ENCODE measurements around the gene PRR19. TPM values are rescaled to one million over a fixed set of nuclear protein-coding genes. Genes with fewer than 3 reads are reported as not detected.

Gene PRR19
- total RNA-seq, 1 experiment from 2014 or later: 3.2 TPM

DNA sequence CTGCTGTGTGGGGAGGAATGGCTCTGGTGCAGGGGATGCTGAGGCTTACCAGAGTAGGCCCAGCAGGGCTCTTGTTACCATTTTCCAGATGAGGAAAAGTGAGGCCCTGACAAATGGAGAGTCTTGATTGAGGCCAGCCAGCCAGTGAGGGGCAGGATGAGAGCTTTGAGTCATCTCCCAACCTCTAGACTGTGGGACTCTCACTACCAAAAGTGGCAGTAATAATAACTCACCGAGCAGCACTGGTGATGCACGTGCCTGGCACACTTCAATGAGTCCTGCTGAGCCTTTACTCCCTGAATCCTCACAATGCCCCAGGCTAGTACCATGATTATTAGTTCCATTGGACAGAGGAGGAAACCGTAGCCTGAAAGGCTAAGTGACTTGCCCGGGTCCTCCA, 25.1 kb upstream of the PRR19 start:
- H3K4me3 Mint-ChIP-seq: no peak overlapping the region
- no CpG with 5 or more reads among the region's 4 CpGs for WGBS (ENCODE audit: extremely low coverage, insufficient read length, low lambda C conversion rate)
- no peaks in the 10 kb centered on the region for H4K20me1 ChIP-seq (ENCODE audit: control insufficient read depth, insufficient read depth, insufficient read length)
- no peak overlapping the region for H2BK120ac ChIP-seq (ENCODE audit: low read depth, low read length, poor library complexity, severe bottlenecking)
- peaks cover 8% of the 10 kb centered on the region for H3K23me2 ChIP-seq (ENCODE audit: insufficient read length, low read depth, low read length, poor library complexity, severe bottlenecking)
- H2AFZ ChIP-seq (ENCODE audit: low read length): no peak overlapping the region
- no peaks in the 10 kb centered on the region; a peak in 2 of 5 replicates for H3K9me3 Mint-ChIP-seq
- H3K27ac ChIP-seq (ENCODE audit: insufficient read length, low read depth, low read length): no peak overlapping the region
- H3K18ac ChIP-seq (ENCODE audit: insufficient read length, low read depth, low read length): no peak overlapping the region
- no peak overlapping the region for H3K56ac ChIP-seq (ENCODE audit: insufficient read length, low read depth, low read length)
- no peak overlapping the region for H2AK5ac ChIP-seq (ENCODE audit: insufficient read length, low read length)
- no peak overlapping the region for H3K4me2 ChIP-seq (ENCODE audit: insufficient read depth, insufficient read length, low read length)
- no peaks in the 10 kb centered on the region for H3K4me1 ChIP-seq (ENCODE audit: insufficient read depth, low read length)
- no peak for DNase-seq
- no peak overlapping the region for H4K5ac ChIP-seq (ENCODE audit: insufficient read length, low read depth, low read length)
- H3K27me3 Mint-ChIP-seq (ENCODE audit: low read depth): no peaks in the 10 kb centered on the region
- H3K79me2 ChIP-seq (ENCODE audit: insufficient read depth, low read length): no peaks in the 10 kb centered on the region
- TF ChIP-seq CTCF (conservative IDR thresholded peaks at IDR 0.05): no peak
- no peak overlapping the region for H4K8ac ChIP-seq (replicated peaks; ENCODE audit: insufficient read length, low read depth, low read length)
- H3K27ac Mint-ChIP-seq: no peak overlapping the region
- H3K27me3 ChIP-seq (ENCODE audit: insufficient read depth, low read length): no peaks in the 10 kb centered on the region
- no peak overlapping the region for H3K9ac ChIP-seq (ENCODE audit: extremely low read depth, insufficient read length, low read length)
- H2BK20ac ChIP-seq (ENCODE audit: low read depth, low read length, poor library complexity, severe bottlenecking): no peak overlapping the region
- H3K4me1 Mint-ChIP-seq: peaks cover 19 to 24% of the 10 kb centered on the region in 2 experiments
- no peak overlapping the region for H2BK15ac ChIP-seq (ENCODE audit: low read depth, low read length)
- no peak overlapping the region for H4K91ac ChIP-seq (ENCODE audit: insufficient read length, low read depth, low read length)
- no peak overlapping the region for H3K14ac ChIP-seq (ENCODE audit: insufficient read depth, low read length)
- H3K23ac ChIP-seq (ENCODE audit: insufficient read length, low read depth, low read length): no peak overlapping the region
- peaks cover 4 to 23% (median 16%) of the 10 kb centered on the region in 3 experiments; a peak in 6 of 7 replicates for H3K36me3 Mint-ChIP-seq (ENCODE audit: insufficient read depth in 1 of 3, low read depth in 3 of 3)
- H3T11ph ChIP-seq (ENCODE audit: low read length): no peak overlapping the region
- H3K9me3 ChIP-seq (ENCODE audit: control insufficient read depth, low read depth, low read length): no peaks in the 10 kb centered on the region
- H2BK12ac ChIP-seq (ENCODE audit: insufficient read length, low read depth, low read length): no peak overlapping the region
- no peak overlapping the region for H2BK5ac ChIP-seq (ENCODE audit: insufficient read length, low read length)
- no peaks in the 10 kb centered on the region for H3K79me1 ChIP-seq (ENCODE audit: insufficient read depth, low read depth, low read length, poor library complexity, severe bottlenecking)
- H3K4ac ChIP-seq (ENCODE audit: low read depth, low read length): no peak overlapping the region
